Esophagus squamous epithelium (tissue), 5 donors: ENCODE measurements around the gene SIGLEC10. TPM values are rescaled to one million over a fixed set of nuclear protein-coding genes. Genes with fewer than 3 reads are reported as not detected.
"Not testable (repeated sequence)": the region's sequence is repeated elsewhere in the genome, so short reads cannot be mapped to it uniquely, and the experiment has no call there.

Experiments used
- DNase-seq: peaks from one replicate; lab custom pipeline; 2025; lab: John Stamatoyannopoulos, UW
- H3K27ac ChIP-seq, 4 donors: fragments of 200-600 bp; sonication (generic); one replicate each; pipeline ENCODE4 v1.5.1; 2016 to 2019; ENCODE audit warnings: mild to moderate bottlenecking in 1 of 4
- H3K27me3 ChIP-seq, 4 donors: fragments of 200-600 bp; sonication (generic); 1 replicate in 3 of 4; 2 replicates in 1 of 4; pipeline versions ENCODE4 v1.5.1 to v1.6.0; 2017 to 2021; ENCODE audit warnings: antibody characterized with exemption in 1 of 4
- H3K36me3 ChIP-seq, 3 donors: fragments of 200-600 bp; sonication (generic); one replicate each; pipeline ENCODE4 v1.5.1; 2016 to 2019
- H3K4me1 ChIP-seq, 3 donors: fragments of 200-600 bp; sonication (generic); one replicate each; pipeline ENCODE4 v1.5.1; 2017 to 2019
- H3K4me3 ChIP-seq, 4 donors: fragments of 200-600 bp; sonication (generic); 1 replicate in 3 of 4; 2 replicates in 1 of 4; pipeline ENCODE4 v1.5.1; 2016 to 2019; ENCODE audit warnings: mild to moderate bottlenecking in 2 of 4, moderate library complexity in 1 of 4
- H3K9me3 ChIP-seq, 3 donors: fragments of 200-600 bp; sonication (generic); one replicate each; pipeline ENCODE4 v1.5.1; 2016 to 2019
- POLR2A ChIP-seq, 4 donors: fragments of 450-650 bp; IDR thresholded peaks; one replicate each; pipeline ENCODE4 v1.6.1; 2017; ENCODE audit warnings: antibody characterized with exemption in 4 of 4, mild to moderate bottlenecking in 4 of 4, moderate library complexity in 3 of 4
- WGBS, 2 donors: methylation state at CpG; one replicate each; pipeline ENCODE4 v1.1.5; 2018; 5-methylcytosine and 5-hydroxymethylcytosine counted together
- intact Hi-C: fragments of 100-400 bp; cut with DNase I; formaldehyde crosslinking; loops from one replicate; pipeline ENCODE4 v1.15.0; 2022
- total RNA-seq, 4 donors: library from RNA; depleted of rRNA; stranded (reverse); fragments of >200 nt; gene quantifications; one replicate each; pipeline ENCODE4 v1.1.0, GENCODE V29; 2016
- TF ChIP-seq, protein P1 (sequence below), 6 experiments: fragments of 450-650 bp in 4 of 6; fragments of 200-600 bp in 2 of 6; sonication (generic) in 2 of 6; IDR thresholded peaks; one replicate each; pipeline ENCODE4 v1.5.1; 2016 to 2019; ENCODE audit warnings: antibody characterized with exemption in 6 of 6, mild to moderate bottlenecking in 4 of 6, moderate library complexity in 4 of 6
- donor health status: DM: yes; HTN: yes; CAD: no.

The SIGLEC10 gene, protein sequence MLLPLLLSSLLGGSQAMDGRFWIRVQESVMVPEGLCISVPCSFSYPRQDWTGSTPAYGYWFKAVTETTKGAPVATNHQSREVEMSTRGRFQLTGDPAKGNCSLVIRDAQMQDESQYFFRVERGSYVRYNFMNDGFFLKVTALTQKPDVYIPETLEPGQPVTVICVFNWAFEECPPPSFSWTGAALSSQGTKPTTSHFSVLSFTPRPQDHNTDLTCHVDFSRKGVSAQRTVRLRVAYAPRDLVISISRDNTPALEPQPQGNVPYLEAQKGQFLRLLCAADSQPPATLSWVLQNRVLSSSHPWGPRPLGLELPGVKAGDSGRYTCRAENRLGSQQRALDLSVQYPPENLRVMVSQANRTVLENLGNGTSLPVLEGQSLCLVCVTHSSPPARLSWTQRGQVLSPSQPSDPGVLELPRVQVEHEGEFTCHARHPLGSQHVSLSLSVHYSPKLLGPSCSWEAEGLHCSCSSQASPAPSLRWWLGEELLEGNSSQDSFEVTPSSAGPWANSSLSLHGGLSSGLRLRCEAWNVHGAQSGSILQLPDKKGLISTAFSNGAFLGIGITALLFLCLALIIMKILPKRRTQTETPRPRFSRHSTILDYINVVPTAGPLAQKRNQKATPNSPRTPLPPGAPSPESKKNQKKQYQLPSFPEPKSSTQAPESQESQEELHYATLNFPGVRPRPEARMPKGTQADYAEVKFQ
- total RNA-seq, result 10 to 100 TPM in 1 of 4 donors, 1 to 10 TPM in 3; 2.0 to 17.0 (median 2.9) TPM

DNA sequence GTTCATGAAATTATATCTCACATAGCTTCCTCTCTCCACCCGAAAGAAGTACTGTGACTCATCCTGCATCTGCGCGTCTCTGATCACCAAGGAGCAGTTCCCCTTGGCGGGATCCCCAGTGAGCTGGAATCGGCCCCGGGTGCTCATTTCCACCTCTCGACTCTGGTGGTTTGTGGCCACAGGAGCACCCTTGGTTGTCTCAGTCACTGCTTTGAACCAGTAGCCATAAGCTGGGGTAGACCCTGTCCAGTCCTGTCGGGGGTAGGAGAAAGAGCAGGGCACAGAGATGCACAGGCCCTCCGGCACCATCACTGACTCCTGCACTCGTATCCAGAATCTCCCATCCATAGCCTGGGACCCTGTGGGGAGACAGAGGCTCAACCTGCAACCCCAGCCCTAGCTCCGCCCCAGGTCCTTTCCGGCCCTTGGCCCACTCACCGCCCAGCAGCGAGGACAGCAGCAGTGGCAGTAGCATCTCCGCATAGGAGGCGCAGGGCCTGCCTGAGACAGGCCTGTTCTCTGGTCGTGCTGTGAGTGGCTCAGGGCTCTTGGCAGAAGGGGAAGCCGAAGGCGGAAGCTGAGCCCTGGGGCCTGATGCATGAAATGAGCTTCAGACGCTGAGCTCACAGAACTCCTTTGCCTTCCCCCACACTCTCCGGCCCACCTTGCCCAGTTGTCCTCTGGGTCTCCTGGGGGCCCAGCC, at the start of gene SIGLEC10:
Gene SIGLEC10 (minus strand): TSS at position 536 of the 703 bp plus-strand sequence. CDS start 61 bp downstream, at position 475.
- Histone ChIP-seq H3K27ac (peak within 1 kb of the TSS in 2 of 4 donors; percentile 54 to 63), H3K27me3 (peaks cover 0 to 64% (median 0%) of the 10 kb centered on the region in 4 donors), H3K9me3 (no peaks in the 10 kb centered on the region), H3K4me3 (peak within 1 kb of the TSS in 1 of 4 donors; percentile 39), H3K36me3 (no peaks in the 10 kb centered on the region), H3K4me1 (peaks cover 0 to 7% (median 0%) of the 10 kb centered on the region in 3 donors)
- intact Hi-C loops, result no loop called here
- TF ChIP-seq, protein P1, sequence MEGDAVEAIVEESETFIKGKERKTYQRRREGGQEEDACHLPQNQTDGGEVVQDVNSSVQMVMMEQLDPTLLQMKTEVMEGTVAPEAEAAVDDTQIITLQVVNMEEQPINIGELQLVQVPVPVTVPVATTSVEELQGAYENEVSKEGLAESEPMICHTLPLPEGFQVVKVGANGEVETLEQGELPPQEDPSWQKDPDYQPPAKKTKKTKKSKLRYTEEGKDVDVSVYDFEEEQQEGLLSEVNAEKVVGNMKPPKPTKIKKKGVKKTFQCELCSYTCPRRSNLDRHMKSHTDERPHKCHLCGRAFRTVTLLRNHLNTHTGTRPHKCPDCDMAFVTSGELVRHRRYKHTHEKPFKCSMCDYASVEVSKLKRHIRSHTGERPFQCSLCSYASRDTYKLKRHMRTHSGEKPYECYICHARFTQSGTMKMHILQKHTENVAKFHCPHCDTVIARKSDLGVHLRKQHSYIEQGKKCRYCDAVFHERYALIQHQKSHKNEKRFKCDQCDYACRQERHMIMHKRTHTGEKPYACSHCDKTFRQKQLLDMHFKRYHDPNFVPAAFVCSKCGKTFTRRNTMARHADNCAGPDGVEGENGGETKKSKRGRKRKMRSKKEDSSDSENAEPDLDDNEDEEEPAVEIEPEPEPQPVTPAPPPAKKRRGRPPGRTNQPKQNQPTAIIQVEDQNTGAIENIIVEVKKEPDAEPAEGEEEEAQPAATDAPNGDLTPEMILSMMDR (IDR thresholded peaks at IDR 0.05), result no peak
- peak in 1 of 4 donors; percentile 24 for TF ChIP-seq POLR2A (IDR thresholded peaks at IDR 0.05)
- WGBS, 2 donors, result 45 to 53% methylated on average over 10 to 14 of the region's 21 CpGs
- peak; percentile 38 for DNase-seq

DNA sequence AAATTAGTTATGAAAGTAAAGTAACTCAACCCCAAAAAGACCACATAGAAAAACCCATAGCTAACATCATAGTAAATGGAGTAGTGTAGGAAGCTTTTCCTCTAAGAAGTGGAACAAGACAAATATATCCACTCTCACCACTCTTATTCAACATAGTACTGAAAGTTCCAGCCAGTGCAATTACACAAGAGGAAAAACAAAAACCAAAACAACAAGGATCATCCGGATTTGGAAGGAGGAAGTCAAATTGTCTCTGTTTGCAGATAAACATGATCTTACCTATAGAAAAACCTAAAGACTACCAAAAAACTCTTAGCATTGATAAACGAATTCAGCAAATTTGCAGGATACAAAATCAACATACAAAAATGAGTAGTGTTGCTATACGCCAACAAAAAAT, 49.3 kb upstream of the SIGLEC10 start:
- WGBS, 2 donors, result 45 to 47% methylated on average over 3 of the region's 3 CpGs
- Histone ChIP-seq H3K9me3 (no peaks in the 10 kb centered on the region), H3K4me1 (no peaks in the 10 kb centered on the region), H3K36me3 (no peaks in the 10 kb centered on the region), H3K27ac (no peak overlapping the region), H3K4me3 (no peak overlapping the region), H3K27me3 (peaks cover 0 to 39% (median 1%) of the 10 kb centered on the region in 4 donors)
- TF ChIP-seq, protein P1 (IDR thresholded peaks at IDR 0.05), result no peak
- TF ChIP-seq POLR2A (IDR thresholded peaks at IDR 0.05), result no peak
- DNase-seq, result no peak
- intact Hi-C loops, result no loop called here

DNA sequence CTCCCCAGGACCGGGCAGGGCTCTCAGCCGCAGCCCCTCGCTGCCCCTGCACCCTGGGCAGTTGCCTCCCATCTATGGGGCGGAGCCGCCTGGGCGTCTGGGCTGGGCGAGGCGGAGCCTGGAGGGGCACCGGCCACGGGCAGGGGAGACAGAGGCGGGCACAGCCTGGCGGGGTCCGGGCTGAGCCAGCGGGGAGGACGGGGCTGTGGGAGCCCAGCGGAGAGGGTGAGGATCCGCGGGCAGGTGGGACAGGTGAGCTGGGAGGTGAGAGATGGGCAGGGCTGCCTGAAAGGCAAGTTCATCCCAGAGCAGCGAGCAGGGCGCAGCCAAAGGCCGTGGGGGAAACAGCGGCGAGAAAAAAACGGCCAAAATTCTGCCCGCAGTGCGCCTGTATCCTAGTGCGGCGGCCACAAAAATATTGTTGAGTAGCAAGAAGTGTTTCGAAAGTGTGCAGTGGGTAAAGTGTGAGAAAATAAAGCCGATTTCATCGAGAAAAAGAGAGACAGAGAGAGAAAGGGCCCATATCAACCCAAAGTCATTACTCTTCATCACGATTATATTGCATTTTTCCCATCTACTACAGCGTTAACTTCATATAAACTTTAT, 46.6 kb upstream of the SIGLEC10 start:
- H3K9me3 ChIP-seq, H3K36me3 ChIP-seq, intact Hi-C loops, H3K4me1 ChIP-seq, H3K27ac ChIP-seq, DNase-seq, H3K4me3 ChIP-seq: not testable (repeated sequence)
- peaks cover 0 to 47% (median 1%) of the 10 kb centered on the region in 4 donors for H3K27me3 ChIP-seq
- WGBS, 2 donors, result 28 to 48% methylated on average over 15 of the region's 33 CpGs

DNA sequence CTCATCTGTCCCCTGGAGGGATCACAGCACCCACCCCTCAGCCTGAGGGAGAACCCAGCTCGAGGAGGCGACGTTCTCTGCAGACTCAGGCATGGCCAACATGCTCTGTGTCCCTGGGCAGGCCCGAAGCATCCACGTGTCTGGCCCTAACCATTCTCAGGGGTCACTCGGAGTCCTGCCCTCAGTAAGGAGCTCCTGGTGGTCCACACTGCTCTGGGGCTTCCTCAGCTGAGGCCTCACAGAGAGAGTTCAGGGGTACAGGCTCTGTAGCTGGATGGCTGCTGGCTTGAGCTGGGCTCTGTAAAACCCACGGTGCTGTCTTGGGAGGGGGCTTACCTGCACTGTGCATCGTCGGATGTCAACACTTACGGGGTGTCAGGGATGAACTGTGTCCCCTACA, 45.2 kb upstream of the SIGLEC10 start:
- H3K9me3 ChIP-seq, result no peaks in the 10 kb centered on the region
- intact Hi-C loops, result no loop called here
- H3K27ac ChIP-seq, result no peak overlapping the region
- no peak for DNase-seq
- TF ChIP-seq POLR2A (IDR thresholded peaks at IDR 0.05), result no peak
- TF ChIP-seq, protein P1 (IDR thresholded peaks at IDR 0.05), result no peak
- no peaks in the 10 kb centered on the region for H3K4me1 ChIP-seq
- peaks cover 0 to 60% (median 1%) of the 10 kb centered on the region in 4 donors for H3K27me3 ChIP-seq
- 53 to 67% methylated on average over 3 of the region's 10 CpGs for WGBS, 2 donors
- H3K4me3 ChIP-seq, result no peak overlapping the region
- H3K36me3 ChIP-seq, result no peaks in the 10 kb centered on the region

DNA sequence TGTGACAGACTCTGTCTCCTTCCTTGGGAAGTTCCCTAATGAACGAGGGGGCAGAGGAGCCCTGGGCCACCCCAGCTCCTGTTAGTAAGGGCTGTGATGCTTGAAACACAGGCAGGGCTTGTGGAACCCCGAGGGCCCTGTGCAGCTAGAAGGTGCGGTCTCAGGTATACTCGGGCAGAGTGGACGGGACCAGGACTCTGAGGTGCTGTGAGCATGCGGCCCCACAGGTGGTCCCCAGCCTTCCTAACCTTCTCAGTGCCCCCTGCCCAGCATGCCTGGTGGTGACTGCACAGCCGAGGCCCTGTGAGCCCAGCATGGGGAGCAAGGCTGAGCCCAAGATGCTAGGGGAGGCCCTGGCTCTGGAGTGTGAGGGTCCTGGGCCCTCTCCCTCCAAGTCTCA, 44.8 kb upstream of the SIGLEC10 start:
- H3K9me3 ChIP-seq, result no peaks in the 10 kb centered on the region
- no peaks in the 10 kb centered on the region for H3K4me1 ChIP-seq
- intact Hi-C loops, result no loop called here
- TF ChIP-seq POLR2A (IDR thresholded peaks at IDR 0.05), result no peak
- TF ChIP-seq, protein P1 (IDR thresholded peaks at IDR 0.05), result no peak
- no peak overlapping the region for H3K4me3 ChIP-seq
- no peak overlapping the region for H3K27ac ChIP-seq
- H3K36me3 ChIP-seq, result no peaks in the 10 kb centered on the region
- DNase-seq, result no peak
- peaks cover 0 to 63% (median 1%) of the 10 kb centered on the region in 4 donors for H3K27me3 ChIP-seq
- 69% methylated on average over 7 of the region's 7 CpGs; no CpG with 5 or more reads in 1 of the 2 donors for WGBS, 2 donors
